GM12873 (cell line): ENCODE measurements around the gene ADARB2.

Source experiments
- TF ChIP-seq, protein P1 (sequence below): IDR thresholded peaks from 2 replicates; pipeline ENCODE4 v1.5.1; 2012; ENCODE audit warnings: low read depth, mild to moderate bottlenecking, moderate library complexity, low read length, control low read depth; ENCODE audit not compliant: insufficient read depth; ENCODE audit errors: missing control alignments

ADARB2 gene

GRCh38 chr10:1346201-1346600, 391.1 kb downstream of the ADARB2 start:
- TF ChIP-seq, protein P1, sequence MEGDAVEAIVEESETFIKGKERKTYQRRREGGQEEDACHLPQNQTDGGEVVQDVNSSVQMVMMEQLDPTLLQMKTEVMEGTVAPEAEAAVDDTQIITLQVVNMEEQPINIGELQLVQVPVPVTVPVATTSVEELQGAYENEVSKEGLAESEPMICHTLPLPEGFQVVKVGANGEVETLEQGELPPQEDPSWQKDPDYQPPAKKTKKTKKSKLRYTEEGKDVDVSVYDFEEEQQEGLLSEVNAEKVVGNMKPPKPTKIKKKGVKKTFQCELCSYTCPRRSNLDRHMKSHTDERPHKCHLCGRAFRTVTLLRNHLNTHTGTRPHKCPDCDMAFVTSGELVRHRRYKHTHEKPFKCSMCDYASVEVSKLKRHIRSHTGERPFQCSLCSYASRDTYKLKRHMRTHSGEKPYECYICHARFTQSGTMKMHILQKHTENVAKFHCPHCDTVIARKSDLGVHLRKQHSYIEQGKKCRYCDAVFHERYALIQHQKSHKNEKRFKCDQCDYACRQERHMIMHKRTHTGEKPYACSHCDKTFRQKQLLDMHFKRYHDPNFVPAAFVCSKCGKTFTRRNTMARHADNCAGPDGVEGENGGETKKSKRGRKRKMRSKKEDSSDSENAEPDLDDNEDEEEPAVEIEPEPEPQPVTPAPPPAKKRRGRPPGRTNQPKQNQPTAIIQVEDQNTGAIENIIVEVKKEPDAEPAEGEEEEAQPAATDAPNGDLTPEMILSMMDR = no peak

GRCh38 chr10:1345368-1345767, 392.0 kb downstream of the ADARB2 start:
- TF ChIP-seq, protein P1 = no peak

DNA sequence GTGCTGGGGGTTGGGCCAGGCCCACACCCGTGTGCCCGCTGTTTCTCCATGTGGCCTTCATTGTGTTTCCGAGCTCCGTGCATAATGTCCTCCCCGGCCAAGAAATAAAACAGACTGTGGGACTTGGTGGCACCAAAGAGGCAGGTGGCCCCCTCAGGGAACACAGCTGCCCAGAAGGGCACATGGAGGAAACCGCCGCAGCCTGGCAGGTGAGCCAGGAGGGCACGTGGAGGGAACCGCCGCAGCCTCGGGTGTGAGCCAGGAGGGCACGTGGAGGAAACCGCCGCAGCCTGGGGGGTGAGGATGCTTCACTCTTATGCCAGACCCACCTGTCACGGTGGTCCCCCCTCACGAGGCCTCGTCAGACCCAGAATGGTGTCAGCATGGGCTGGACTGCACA, 392.5 kb downstream of the ADARB2 start:
- TF ChIP-seq, protein P1 = no peak

DNA sequence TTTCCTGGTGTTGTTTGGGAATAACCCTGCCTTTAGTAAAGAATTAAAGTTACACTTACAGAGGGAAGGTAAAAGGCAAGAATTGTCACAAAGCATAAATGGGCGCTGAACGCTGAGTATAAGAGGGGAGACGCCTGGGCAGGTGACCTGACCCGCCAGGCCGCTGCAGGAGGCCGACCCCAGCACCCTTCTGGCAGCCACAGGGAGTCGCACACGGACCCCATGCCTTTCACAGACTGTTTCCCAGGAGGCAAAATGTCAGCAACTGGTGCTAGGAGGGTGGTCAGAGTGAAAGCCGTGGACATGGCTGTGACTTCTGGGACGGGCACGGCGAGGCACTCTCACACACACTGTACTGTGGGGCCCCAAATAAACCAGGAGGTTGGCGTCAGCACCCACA, 392.9 kb downstream of the ADARB2 start:
- TF ChIP-seq, protein P1 = no peak

GRCh38 chr10:1343176-1343575, 394.1 kb downstream of the ADARB2 start:
- TF ChIP-seq, protein P1 = no peak

DNA sequence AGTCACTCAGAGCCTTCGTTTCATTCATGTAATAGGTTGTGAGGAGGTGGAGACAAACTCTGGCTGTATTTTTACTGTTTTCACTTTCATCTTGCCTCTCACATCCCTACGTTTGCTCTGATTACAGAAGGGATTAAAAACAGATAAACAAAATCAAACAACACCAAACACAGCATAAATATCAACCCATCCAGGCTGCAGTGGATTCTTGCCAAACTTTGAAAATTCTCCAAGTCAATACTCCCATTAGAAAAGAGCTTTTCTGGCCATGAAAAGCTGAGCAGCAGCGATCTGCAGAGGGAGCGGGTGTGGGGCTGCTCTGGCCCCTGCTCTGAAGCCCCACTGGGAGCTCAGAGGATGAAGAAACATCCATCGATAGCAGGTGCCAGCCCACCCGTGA, 397.9 kb downstream of the ADARB2 start:
- TF ChIP-seq, protein P1 = no peak

- TF ChIP-seq, protein P1 = no peak
Measured at GRCh38 chr10:1335642-1336041, 401.7 kb downstream of the ADARB2 start.
